Measurements from ENCODE around the gene ARHGAP11B.
"Not testable (repeated sequence)": the region's sequence is repeated elsewhere in the genome, so short reads cannot be mapped to it uniquely, and the experiment has no call there.

ARHGAP11B gene

GRCh38 chr15:30670056-30670455, 44.1 kb downstream of the ARHGAP11B start:
- TF ChIP-seq CTCF (conservative IDR thresholded peaks at IDR 0.05; ENCODE audit: low read depth, low read length), result no peak
- no peak for DNase-seq (ENCODE audit: low read depth)
- H3K4me3 ChIP-seq (ENCODE audit: low read length), result no peak overlapping the region

GRCh38 chr15:30671309-30671708, 45.4 kb downstream of the ARHGAP11B start:
- DNase-seq (ENCODE audit: low read depth), result no peak
- H3K4me3 ChIP-seq (ENCODE audit: low read length), result no peak overlapping the region
- no peak for TF ChIP-seq CTCF (conservative IDR thresholded peaks at IDR 0.05; ENCODE audit: low read depth, low read length)

GRCh38 chr15:30675126-30675525, 49.2 kb downstream of the ARHGAP11B start:
- no peak overlapping the region for H3K4me3 ChIP-seq (ENCODE audit: low read length)
- DNase-seq (ENCODE audit: low read depth), result no peak
- TF ChIP-seq CTCF (conservative IDR thresholded peaks at IDR 0.05; ENCODE audit: low read depth, low read length), result no peak

DNA sequence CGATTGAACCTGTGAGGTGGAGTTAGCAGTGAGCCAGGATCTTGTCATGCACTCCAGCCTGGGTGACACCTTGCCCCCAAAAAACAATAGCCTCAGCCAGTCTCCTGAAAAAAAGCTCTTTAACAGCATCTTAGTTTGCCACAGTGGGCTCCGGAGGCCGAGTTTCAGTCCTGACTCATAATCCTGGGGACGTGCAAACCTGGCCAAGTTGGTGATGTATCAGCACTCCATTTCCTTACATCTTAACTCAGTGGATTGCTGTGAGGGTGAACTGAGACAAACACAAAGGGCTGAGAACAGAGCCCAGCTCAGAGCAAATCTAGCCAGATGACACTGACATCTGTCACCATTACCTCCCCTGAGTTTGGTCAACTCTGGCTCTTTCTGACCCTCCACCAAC, 50.0 kb downstream of the ARHGAP11B start:
- DNase-seq (ENCODE audit: low read depth), result peak; percentile 14
- H3K4me3 ChIP-seq (ENCODE audit: low read length), result not testable (repeated sequence)

- not testable (repeated sequence) for DNase-seq (ENCODE audit: low read depth); H3K4me3 ChIP-seq (ENCODE audit: low read length)
These were observed 55.1 kb downstream of the ARHGAP11B start for GRCh38 chr15:30680997-30681396.

DNA sequence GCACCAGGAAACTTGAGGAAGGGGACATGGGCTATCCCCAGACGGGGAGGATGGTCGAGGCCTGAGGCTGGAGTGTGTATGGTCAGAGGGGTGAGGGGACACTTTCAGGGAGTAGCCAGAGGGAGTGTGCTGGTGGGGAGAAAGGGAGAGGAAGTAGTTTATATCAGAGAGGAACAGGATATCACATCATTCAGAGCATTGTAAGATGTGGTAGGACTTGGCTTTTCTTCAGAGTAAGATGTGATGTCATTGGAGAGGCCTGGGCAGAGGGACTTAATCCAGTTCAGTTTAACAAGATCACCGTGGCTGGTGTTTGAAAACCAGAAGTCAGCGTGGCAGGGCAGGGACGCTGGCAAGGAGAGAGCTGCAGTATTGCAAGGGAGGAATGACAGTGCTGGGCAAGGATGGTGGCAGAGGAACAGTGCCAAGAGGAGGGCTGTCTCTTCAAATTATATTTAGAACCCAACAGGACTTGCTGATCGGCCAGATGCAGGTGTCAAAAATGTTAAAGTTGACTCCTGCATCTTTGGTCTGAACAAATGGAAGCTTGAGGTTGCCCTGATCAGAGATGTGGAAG, 59.9 kb downstream of the ARHGAP11B start:
- H3K4me3 ChIP-seq (ENCODE audit: low read length); DNase-seq (ENCODE audit: low read depth): not testable (repeated sequence)

DNA sequence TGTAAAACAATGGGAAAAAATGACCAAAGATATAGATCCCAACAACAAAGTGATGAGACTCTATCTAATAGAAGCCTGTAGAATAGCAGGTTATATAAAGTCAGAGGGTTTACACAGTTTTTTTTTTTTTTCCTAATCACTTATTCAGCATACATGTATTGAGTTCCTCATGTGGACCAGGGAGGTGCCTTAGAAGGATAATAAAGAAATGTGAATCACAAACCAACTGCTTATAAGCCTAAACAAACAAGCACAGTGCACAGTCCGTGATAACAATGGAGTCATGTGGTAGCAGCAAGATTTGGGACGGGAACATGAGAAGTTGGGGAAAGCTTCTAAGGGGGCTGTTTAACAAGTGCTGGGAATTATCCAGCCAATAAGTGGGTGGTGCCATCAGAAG, 60.7 kb downstream of the ARHGAP11B start:
- not testable (repeated sequence) for H3K4me3 ChIP-seq (ENCODE audit: low read length); DNase-seq (ENCODE audit: low read depth)
